ENCODE measurements around the gene NUP205.
A peak's percentile ranks its signal among the peaks of the same experiment; 100 is the strongest.

The NUP205 gene

DNA sequence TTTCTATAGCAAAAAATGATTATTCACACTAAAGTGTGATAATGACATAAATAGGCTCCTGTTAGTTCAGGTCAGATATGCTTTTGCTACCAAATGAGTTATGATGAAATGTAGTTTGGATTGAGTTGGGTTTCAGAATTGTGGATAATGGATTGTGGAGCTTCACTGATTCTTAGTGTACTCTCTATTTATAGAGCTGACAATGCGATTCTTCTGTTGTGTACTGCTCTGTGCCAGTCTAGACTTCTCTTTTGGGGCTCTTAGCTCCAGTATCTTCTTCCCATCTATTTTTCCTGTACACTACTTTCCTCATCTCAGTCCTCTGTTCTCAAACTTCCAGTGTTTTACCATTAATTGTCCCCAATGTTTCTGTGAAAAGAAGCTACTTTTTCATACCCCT lies 112.1 kb downstream of the NUP205 start:
- no peak for ATAC-seq (ENCODE audit: insufficient read depth, low read depth)
- Histone ChIP-seq H3K9me3 (ENCODE audit: insufficient read depth, low read length, severe bottlenecking) (no peaks in the 10 kb centered on the region), H2AFZ (ENCODE audit: low read depth, low read length) (no peak overlapping the region), H3K4me2 (ENCODE audit: insufficient read depth, low read length) (no peak overlapping the region), H4K20me1 (ENCODE audit: insufficient read depth, low read length) (peaks cover 16% of the 10 kb centered on the region; the same call in 1 of the 2 replicates), H3K27ac (ENCODE audit: low read length) (no peak overlapping the region), H3K36me3 (ENCODE audit: insufficient read depth, low read length) (peaks cover 19% of the 10 kb centered on the region), H3K9ac (ENCODE audit: low read depth, low read length) (no peak overlapping the region), H3K27me3 (ENCODE audit: insufficient read depth, low read length, poor library complexity) (no peaks in the 10 kb centered on the region), H3K79me2 (ENCODE audit: insufficient read depth, low read length) (peaks cover 88% of the 10 kb centered on the region), H3K4me3 (ENCODE audit: low read depth in 1 of 2, low read length in 2 of 2) (no peak overlapping the region), H3K4me1 (ENCODE audit: insufficient read depth, low read length) (peaks cover 12% of the 10 kb centered on the region; the same call in 1 of the 2 replicates)
- TF ChIP-seq, protein P1, sequence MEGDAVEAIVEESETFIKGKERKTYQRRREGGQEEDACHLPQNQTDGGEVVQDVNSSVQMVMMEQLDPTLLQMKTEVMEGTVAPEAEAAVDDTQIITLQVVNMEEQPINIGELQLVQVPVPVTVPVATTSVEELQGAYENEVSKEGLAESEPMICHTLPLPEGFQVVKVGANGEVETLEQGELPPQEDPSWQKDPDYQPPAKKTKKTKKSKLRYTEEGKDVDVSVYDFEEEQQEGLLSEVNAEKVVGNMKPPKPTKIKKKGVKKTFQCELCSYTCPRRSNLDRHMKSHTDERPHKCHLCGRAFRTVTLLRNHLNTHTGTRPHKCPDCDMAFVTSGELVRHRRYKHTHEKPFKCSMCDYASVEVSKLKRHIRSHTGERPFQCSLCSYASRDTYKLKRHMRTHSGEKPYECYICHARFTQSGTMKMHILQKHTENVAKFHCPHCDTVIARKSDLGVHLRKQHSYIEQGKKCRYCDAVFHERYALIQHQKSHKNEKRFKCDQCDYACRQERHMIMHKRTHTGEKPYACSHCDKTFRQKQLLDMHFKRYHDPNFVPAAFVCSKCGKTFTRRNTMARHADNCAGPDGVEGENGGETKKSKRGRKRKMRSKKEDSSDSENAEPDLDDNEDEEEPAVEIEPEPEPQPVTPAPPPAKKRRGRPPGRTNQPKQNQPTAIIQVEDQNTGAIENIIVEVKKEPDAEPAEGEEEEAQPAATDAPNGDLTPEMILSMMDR (IDR thresholded peaks at IDR 0.05; ENCODE audit: borderline replicate concordance, extremely low read depth, low read length, poor library complexity, severe bottlenecking): no peak
- no peak for DNase-seq

- Histone ChIP-seq H3K9ac (ENCODE audit: low read depth, low read length) (no peak overlapping the region), H3K27me3 (ENCODE audit: insufficient read depth, low read length, poor library complexity) (no peaks in the 10 kb centered on the region), H3K36me3 (ENCODE audit: insufficient read depth, low read length) (peaks cover 22% of the 10 kb centered on the region), H4K20me1 (ENCODE audit: insufficient read depth, low read length) (peaks cover 16% of the 10 kb centered on the region; the same call in 1 of the 2 replicates), H3K9me3 (ENCODE audit: insufficient read depth, low read length, severe bottlenecking) (no peaks in the 10 kb centered on the region), H3K27ac (ENCODE audit: low read length) (no peak overlapping the region), H3K4me3 (ENCODE audit: low read depth in 1 of 2, low read length in 2 of 2) (no peak overlapping the region), H3K4me2 (ENCODE audit: insufficient read depth, low read length) (no peak overlapping the region), H3K4me1 (ENCODE audit: insufficient read depth, low read length) (peaks cover 8% of the 10 kb centered on the region; the same call in 1 of the 2 replicates), H3K79me2 (ENCODE audit: insufficient read depth, low read length) (peaks cover 84% of the 10 kb centered on the region), H2AFZ (ENCODE audit: low read depth, low read length) (no peak overlapping the region)
- ATAC-seq (ENCODE audit: insufficient read depth, low read depth) (no peak), DNase-seq (no peak)
- no peak for TF ChIP-seq EZH2 (IDR thresholded peaks at IDR 0.05; ENCODE audit: borderline replicate concordance, low read depth, low read length, severe bottlenecking)
- TF ChIP-seq, protein P1 (IDR thresholded peaks at IDR 0.05; ENCODE audit: borderline replicate concordance, extremely low read depth, low read length, poor library complexity, severe bottlenecking): no peak
These were observed 112.5 kb downstream of the NUP205 start for GRCh38 chr7:135670179-135670578.

DNA sequence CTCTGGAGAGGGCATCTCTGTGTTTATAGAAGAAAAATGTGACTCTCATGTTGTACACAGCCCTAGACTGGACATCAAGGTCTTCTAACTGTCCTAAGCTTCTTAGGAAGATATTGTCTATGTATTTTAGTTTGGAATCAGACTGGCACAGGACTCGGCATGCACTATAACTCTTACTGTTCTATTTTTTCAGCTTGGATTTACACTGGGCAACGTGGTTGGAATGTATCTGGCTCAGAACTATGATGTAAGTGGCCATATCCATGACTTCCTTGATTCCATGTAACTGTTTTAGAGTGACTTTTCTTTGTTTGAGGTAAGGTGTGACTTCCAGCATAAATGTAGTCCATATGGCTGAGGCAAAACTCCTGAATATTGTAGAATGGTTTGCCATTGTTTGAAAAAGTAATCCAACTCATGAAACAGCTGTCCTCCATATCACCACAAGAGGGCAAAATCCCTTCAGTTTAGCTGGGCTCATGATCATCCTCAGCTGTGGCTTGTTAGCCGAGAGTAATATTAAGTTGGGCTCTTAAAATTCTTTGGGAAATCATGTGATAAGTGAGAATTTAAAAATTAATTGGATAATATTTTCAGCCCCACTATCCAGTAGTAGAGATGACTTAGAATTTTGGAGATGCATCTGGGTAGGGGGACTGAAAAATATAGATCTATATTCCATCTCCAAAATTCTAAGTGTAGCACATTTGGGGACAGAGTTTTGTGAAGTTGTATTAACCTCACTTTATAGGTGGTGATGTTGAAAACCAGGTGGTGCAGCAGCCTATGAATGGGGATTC lies 115.0 kb downstream of the NUP205 start:
- H3K4me3 ChIP-seq (ENCODE audit: low read depth in 1 of 2, low read length in 2 of 2): no peak overlapping the region
- H3K27ac ChIP-seq (ENCODE audit: low read length): no peak overlapping the region
- TF ChIP-seq, protein P1 (IDR thresholded peaks at IDR 0.05; ENCODE audit: borderline replicate concordance, extremely low read depth, low read length, poor library complexity, severe bottlenecking): peak; percentile 75
- no peak for TF ChIP-seq EZH2 (IDR thresholded peaks at IDR 0.05; ENCODE audit: borderline replicate concordance, low read depth, low read length, severe bottlenecking)
- no peaks in the 10 kb centered on the region for H3K27me3 ChIP-seq (ENCODE audit: insufficient read depth, low read length, poor library complexity)
- peak; percentile 82 for ATAC-seq (ENCODE audit: insufficient read depth, low read depth)
- peaks cover 38% of the 10 kb centered on the region for H3K36me3 ChIP-seq (ENCODE audit: insufficient read depth, low read length)
- peaks cover 16% of the 10 kb centered on the region; the same call in 1 of the 2 replicates for H4K20me1 ChIP-seq (ENCODE audit: insufficient read depth, low read length)
- DNase-seq: peak; percentile 22
- no peak overlapping the region for H3K4me2 ChIP-seq (ENCODE audit: insufficient read depth, low read length)
- no peak overlapping the region for H3K9ac ChIP-seq (ENCODE audit: low read depth, low read length)
- no peaks in the 10 kb centered on the region for H3K4me1 ChIP-seq (ENCODE audit: insufficient read depth, low read length)
- H3K79me2 ChIP-seq (ENCODE audit: insufficient read depth, low read length): peaks cover 68% of the 10 kb centered on the region
- H3K9me3 ChIP-seq (ENCODE audit: insufficient read depth, low read length, severe bottlenecking): no peaks in the 10 kb centered on the region
- H2AFZ ChIP-seq (ENCODE audit: low read depth, low read length): no peak overlapping the region

Measured in DND-41 (cell line).